ACC112 (cell line): ENCODE measurements around the gene FANCG.

ENCODE experiments used
- H2AFZ ChIP-seq: fragments of 200-600 bp; sonication (generic); one replicate; pipeline ENCODE4 v1.6.0; 2017; ENCODE audit warnings: antibody characterized with exemption, low read length; ENCODE audit not compliant: unreplicated experiment
- H3K27ac ChIP-seq: fragments of 200-600 bp; sonication (generic); 2 replicates; pipeline ENCODE4 v1.5.1; 2014; ENCODE audit warnings: low read depth, mild to moderate bottlenecking, antibody characterized with exemption, low read length, moderate library complexity
- H3K27me3 ChIP-seq: fragments of 200-600 bp; sonication (generic); 2 replicates; pipeline ENCODE4 v1.6.1; 2014; ENCODE audit warnings: mild to moderate bottlenecking, antibody characterized with exemption, low read length, moderate library complexity, mixed read lengths; ENCODE audit not compliant: insufficient read depth
- H3K36me3 ChIP-seq: fragments of 200-600 bp; sonication (generic); 2 replicates; pipeline ENCODE4 v1.6.1; 2016; ENCODE audit warnings: mild to moderate bottlenecking, antibody characterized with exemption, low read length, moderate library complexity, mixed read lengths; ENCODE audit not compliant: insufficient read depth
- H3K4me1 ChIP-seq: fragments of 200-600 bp; sonication (generic); one replicate; pipeline ENCODE4 v1.6.1; 2016; ENCODE audit warnings: low read length, mixed read lengths; ENCODE audit not compliant: insufficient read depth, unreplicated experiment, control insufficient read depth
- H3K4me3 ChIP-seq: fragments of 200-600 bp; sonication (generic); 2 replicates; pipeline ENCODE4 v1.5.1; 2014; ENCODE audit warnings: mild to moderate bottlenecking, low read depth, low read length
- H3K79me2 ChIP-seq: fragments of 200-600 bp; sonication (generic); one replicate; pipeline ENCODE4 v1.6.0; 2016; ENCODE audit warnings: low read length; ENCODE audit not compliant: control insufficient read depth, unreplicated experiment, insufficient read depth

FANCG gene

DNA sequence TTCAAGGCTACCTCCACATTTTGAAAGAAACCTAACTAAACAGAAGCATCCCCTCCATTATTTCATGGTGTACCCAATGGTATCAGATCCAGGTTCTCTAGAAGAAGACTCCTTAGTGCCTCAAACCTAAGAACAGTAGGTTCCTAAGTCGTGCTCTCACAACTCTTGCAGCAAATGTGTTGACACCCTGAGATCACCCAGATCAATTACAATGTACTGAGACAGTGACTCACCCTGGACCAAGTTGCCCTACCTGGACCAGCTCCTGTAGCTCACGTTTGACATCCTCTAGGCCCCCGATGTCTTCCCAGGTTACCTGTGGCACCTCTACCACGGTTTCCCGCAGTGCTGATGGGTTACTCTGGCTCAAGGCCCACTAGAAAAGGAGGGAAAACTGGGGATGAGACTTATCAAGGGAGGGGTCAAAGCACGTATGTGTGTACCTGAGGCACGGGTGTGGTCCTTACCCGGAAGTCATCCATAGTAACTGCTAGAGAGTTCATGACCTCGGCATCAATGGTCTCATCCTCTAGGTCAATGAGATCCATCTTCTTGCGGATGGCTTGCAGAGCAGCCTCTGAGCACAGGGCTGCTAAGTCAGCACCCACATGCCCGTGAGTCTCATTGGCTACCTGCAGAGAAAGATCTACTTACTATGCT, 19.1 kb downstream of the FANCG start:
- Histone ChIP-seq H3K36me3 (peaks cover 80% of the 10 kb centered on the region), H3K4me1 (no peaks in the 10 kb centered on the region), H3K27me3 (no peaks in the 10 kb centered on the region), H2AFZ (no peak overlapping the region), H3K27ac (no peak overlapping the region), H3K79me2 (peaks cover 18% of the 10 kb centered on the region), H3K4me3 (no peak overlapping the region)

GRCh38 chr9:35059438-35059837, 20.3 kb downstream of the FANCG start:
- Histone ChIP-seq H3K27ac (no peak overlapping the region), H3K36me3 (peaks cover 77% of the 10 kb centered on the region), H3K4me1 (no peaks in the 10 kb centered on the region), H3K79me2 (peaks cover 11% of the 10 kb centered on the region), H2AFZ (no peak overlapping the region), H3K27me3 (no peaks in the 10 kb centered on the region), H3K4me3 (no peak overlapping the region)

GRCh38 chr9:35057271-35057620, 22.5 kb downstream of the FANCG start:
- Histone ChIP-seq H3K36me3 (peaks cover 60% of the 10 kb centered on the region), H3K4me1 (no peaks in the 10 kb centered on the region), H3K27me3 (no peaks in the 10 kb centered on the region), H3K4me3 (no peak overlapping the region), H3K79me2 (peaks cover 4% of the 10 kb centered on the region), H3K27ac (no peak overlapping the region), H2AFZ (no peak overlapping the region)

DNA sequence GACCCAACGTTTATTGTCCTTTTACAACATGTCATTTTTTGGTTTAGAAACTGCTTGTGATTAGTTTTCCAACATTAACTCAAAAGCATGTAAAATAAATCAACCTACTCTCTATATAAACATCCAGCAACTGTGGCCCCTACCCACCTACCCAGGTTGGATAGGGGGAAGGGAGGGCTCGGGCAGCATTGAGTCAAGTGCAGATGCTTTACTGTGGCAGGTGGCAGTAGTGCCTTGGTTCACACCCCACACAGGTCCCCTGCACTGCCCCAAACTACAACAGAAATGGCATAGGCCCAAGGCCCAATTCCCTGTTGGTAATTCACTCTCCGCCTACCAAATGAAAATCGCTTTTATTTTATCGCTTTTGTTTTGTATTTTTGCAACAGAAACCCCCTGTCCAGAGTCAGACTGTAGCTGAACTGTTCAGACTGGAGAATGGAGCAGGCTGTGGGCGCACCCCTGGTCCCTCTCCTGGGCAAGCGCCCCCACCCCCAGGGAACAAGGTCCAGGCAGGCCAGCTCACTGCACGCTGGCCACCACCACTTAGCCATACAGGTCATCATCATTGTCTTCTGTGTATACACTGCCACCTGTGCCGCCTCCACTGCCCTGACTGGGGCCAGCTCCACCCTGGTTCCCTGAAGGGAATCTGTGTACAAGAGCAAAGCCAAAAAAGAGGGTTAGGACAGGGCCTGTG, 23.0 kb downstream of the FANCG start:
- Histone ChIP-seq H3K36me3 (peaks cover 55% of the 10 kb centered on the region), H3K27me3 (no peaks in the 10 kb centered on the region), H3K4me3 (no peak overlapping the region), H3K79me2 (no peaks in the 10 kb centered on the region), H2AFZ (no peak overlapping the region), H3K4me1 (no peaks in the 10 kb centered on the region), H3K27ac (no peak overlapping the region)

DNA sequence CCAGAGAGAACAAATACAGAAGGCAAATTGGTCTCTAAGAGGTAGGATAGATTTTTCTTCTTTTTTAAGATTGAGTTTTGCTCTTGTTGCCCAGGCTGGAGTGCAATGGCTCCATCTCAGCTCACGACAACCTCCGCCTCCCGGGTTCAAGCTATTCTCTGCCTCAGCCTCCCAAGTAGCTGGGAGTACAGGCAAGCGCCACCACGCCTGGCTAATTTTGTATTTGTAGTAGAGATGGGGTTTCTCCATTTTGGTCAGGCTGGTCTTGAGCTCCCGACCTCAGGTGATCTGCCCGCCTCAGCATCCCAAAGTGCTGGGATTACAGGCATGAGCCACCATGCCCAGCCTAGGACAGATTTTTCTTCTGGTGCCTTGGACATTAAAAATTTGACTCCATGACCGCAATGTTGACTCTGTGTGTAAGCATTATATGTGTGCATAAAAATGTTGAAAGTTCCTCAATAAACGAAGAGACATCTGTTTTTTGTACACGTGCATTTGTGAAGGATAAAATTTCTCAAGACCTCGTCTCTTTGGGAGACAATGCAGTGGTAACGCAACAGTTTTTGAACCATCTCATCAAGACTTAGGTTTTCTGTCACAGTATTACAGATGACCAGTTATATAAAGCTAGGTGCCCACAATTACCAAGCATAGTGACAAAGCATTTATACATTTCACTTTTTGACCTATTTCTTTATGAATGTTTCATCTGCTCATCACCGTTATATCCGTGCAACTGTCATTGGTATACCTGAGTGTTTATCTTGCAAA, 24.7 kb downstream of the FANCG start:
- Histone ChIP-seq H3K79me2 (no peaks in the 10 kb centered on the region), H3K4me3 (no peak overlapping the region), H3K27ac (no peak overlapping the region), H2AFZ (no peak overlapping the region), H3K27me3 (no peaks in the 10 kb centered on the region), H3K36me3 (peaks cover 46% of the 10 kb centered on the region), H3K4me1 (no peaks in the 10 kb centered on the region)

DNA sequence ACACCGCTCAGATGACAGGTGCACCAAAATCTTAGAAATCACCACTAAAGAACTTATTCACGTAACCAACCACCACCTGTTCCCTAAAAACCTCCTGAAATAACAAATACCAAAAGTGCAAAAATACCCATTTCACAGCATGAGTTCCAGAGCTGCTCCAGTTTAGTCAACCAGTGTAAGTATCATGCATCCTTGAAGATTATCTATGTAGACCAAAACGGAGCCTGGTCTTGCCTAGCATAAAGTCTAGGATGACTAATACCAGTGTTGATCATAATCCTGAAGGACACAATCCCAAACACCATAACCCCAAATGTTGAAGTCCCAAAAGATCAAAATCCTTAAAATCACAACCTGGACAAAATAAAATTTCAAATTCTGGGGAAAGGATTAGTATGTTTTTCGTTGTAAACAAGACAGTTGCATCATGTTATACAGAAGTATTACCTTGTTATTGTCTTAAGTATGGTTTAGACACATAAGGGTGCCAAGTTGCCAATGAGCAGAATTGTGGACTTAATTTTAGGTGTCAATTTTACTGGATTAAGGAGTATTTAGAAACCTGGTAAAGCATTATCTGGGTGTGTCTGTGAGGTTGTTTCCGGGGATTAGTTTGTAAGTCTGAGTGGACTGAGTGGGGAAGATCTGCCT, 25.4 kb downstream of the FANCG start:
- Histone ChIP-seq H3K27ac (no peak overlapping the region), H3K36me3 (peaks cover 43% of the 10 kb centered on the region), H3K79me2 (no peaks in the 10 kb centered on the region), H2AFZ (no peak overlapping the region), H3K4me1 (no peaks in the 10 kb centered on the region), H3K4me3 (no peak overlapping the region), H3K27me3 (no peaks in the 10 kb centered on the region)

GRCh38 chr9:35051069-35051967, 28.4 kb downstream of the FANCG start:
- peaks cover 22% of the 10 kb centered on the region for H3K36me3 ChIP-seq
- no peak overlapping the region for H2AFZ ChIP-seq
- no peaks in the 10 kb centered on the region for H3K79me2 ChIP-seq
- H3K4me3 ChIP-seq, result no peak overlapping the region
- H3K27ac ChIP-seq, result no peak overlapping the region
- no peaks in the 10 kb centered on the region for H3K27me3 ChIP-seq
- no peaks in the 10 kb centered on the region for H3K4me1 ChIP-seq

- H3K79me2 ChIP-seq, result no peaks in the 10 kb centered on the region
- H2AFZ ChIP-seq, result no peak overlapping the region
- peaks cover 7% of the 10 kb centered on the region; the same call in 1 of the 2 replicates for H3K36me3 ChIP-seq
- no peak overlapping the region for H3K27ac ChIP-seq
- no peak overlapping the region for H3K4me3 ChIP-seq
- H3K4me1 ChIP-seq, result no peaks in the 10 kb centered on the region
- no peaks in the 10 kb centered on the region for H3K27me3 ChIP-seq
These were observed 31.2 kb downstream of the FANCG start for GRCh38 chr9:35048511-35048910.

DNA sequence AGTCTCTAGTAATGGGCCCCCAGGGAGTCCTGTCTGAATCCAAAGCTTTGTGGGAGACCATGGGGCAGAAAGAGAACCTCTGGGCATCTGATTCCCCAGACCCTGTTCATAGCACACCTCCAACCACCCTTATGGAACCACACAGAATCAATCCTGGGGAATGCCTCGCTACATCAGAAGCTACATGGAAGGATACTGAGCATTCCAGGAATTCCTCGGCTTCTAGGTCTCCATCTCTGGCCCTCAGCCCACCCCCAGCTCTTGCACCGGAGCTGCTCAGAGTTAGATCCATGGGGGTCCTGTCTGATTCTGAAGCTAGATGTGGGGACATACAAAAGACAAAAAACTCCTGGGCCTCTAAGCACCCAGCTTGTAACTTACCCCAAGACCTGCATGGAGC, 35.7 kb downstream of the FANCG start:
- Histone ChIP-seq H3K4me1 (peaks cover 8% of the 10 kb centered on the region), H3K79me2 (no peaks in the 10 kb centered on the region), H3K36me3 (no peaks in the 10 kb centered on the region), H2AFZ (no peak overlapping the region), H3K4me3 (no peak overlapping the region), H3K27me3 (no peaks in the 10 kb centered on the region), H3K27ac (no peak overlapping the region)
